Stimulated activated CD8-positive, alpha-beta memory T cell treated with anti-CD3 and anti-CD28 coated beads, Interleukin-4, amount 100 ng/mL, for 1 hour (primary cell): ENCODE results near the gene RPAP2.
"Not testable (repeated sequence)": the region's sequence is repeated elsewhere in the genome, so short reads cannot be mapped to it uniquely, and the experiment has no call there.

Experiments
- DNase-seq, 2 donors: peaks; one replicate each; pipeline ENCODE4 v3.0.0-alpha.2; 2020; ENCODE audit warnings: low read depth in 2 of 2, low spot score in 1 of 2

Gene RPAP2

GRCh38 chr1:92374223-92374622 lies 75.4 kb downstream of the RPAP2 start:
- DNase-seq, result no peak

- DNase-seq, result no peak
These were observed 77.5 kb downstream of the RPAP2 start for GRCh38 chr1:92376345-92376744.

- DNase-seq, result not testable (repeated sequence)
These were observed 79.1 kb downstream of the RPAP2 start for GRCh38 chr1:92377991-92378390.

- DNase-seq, result no peak
These were observed 82.0 kb downstream of the RPAP2 start for GRCh38 chr1:92380867-92381266.

GRCh38 chr1:92393966-92394365 lies 95.1 kb downstream of the RPAP2 start:
- not testable (repeated sequence) for DNase-seq

- no peak for DNase-seq
These were observed 99.7 kb downstream of the RPAP2 start for GRCh38 chr1:92398519-92398918.

GRCh38 chr1:92399076-92399475 lies 100.2 kb downstream of the RPAP2 start:
- no peak for DNase-seq

GRCh38 chr1:92404661-92405060 lies 105.8 kb downstream of the RPAP2 start:
- DNase-seq, result no peak

GRCh38 chr1:92408825-92409224 lies 110.0 kb downstream of the RPAP2 start:
- no peak for DNase-seq

- DNase-seq, result no peak
These were observed 111.2 kb downstream of the RPAP2 start for GRCh38 chr1:92409946-92410549.

- no peak for DNase-seq
These were observed 111.8 kb downstream of the RPAP2 start for GRCh38 chr1:92410706-92411105.

- DNase-seq, result no peak
These were observed 112.7 kb downstream of the RPAP2 start for GRCh38 chr1:92411511-92411910.

GRCh38 chr1:92419642-92420041 lies 120.8 kb downstream of the RPAP2 start:
- no peak for DNase-seq

GRCh38 chr1:92424381-92424780 lies 125.5 kb downstream of the RPAP2 start:
- DNase-seq, result no peak

GRCh38 chr1:92425617-92426016 lies 126.8 kb downstream of the RPAP2 start:
- no peak for DNase-seq

- no peak for DNase-seq
These were observed 131.2 kb downstream of the RPAP2 start for GRCh38 chr1:92430030-92430429.

- DNase-seq, result not testable (repeated sequence)
These were observed 135.7 kb downstream of the RPAP2 start for GRCh38 chr1:92434572-92434971.

- no peak for DNase-seq
These were observed 140.4 kb downstream of the RPAP2 start for GRCh38 chr1:92439291-92439690.

GRCh38 chr1:92441316-92441696 lies 142.4 kb downstream of the RPAP2 start:
- no peak for DNase-seq

GRCh38 chr1:92441697-92442342 lies 143.0 kb downstream of the RPAP2 start:
- DNase-seq, result no peak

GRCh38 chr1:92442351-92442750 lies 143.5 kb downstream of the RPAP2 start:
- no peak for DNase-seq

- DNase-seq, result no peak
These were observed 145.0 kb downstream of the RPAP2 start for GRCh38 chr1:92443893-92444292.

- DNase-seq, result no peak
These were observed 145.5 kb downstream of the RPAP2 start for GRCh38 chr1:92444351-92444750.
